Fibroblast of peridontal ligament (primary cell): ENCODE data around the gene DPEP2NB.

Experiments used
- DNase-seq: peaks from one replicate; pipeline ENCODE4 v3.0.0-alpha.2; 2010; ENCODE audit errors: extremely low read depth

DPEP2NB gene, protein sequence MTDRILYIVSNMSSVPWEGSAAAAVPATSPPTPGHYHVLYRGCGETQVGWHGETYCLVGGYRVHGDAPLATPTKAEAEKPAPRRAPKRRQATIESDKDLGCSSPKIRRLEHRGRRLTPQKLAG

DNA sequence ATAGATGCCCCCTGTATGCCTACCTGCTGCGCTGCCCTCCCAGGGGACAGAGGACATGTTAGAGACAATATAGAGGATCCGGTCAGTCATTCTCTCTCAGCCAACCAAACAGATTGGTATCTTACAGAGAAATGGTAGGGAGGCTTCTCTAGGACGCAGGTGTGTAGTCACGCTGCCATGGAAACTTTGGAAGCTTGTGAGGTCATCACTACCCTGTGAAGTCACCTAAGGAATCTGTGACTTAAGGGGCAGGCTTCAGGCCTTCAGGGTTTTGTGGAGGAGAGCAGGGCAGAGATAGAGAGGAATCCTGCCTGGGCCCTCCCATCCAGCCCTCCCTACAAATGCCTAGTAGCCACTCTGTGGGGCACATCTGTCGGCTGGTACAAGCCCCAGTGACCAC is at the start of gene DPEP2NB:
DPEP2NB (minus strand) TSS at position 231 of the 400 bp plus-strand sequence; CDS start at position 90, 141 bp downstream.
- DNase-seq: no peak

DNA sequence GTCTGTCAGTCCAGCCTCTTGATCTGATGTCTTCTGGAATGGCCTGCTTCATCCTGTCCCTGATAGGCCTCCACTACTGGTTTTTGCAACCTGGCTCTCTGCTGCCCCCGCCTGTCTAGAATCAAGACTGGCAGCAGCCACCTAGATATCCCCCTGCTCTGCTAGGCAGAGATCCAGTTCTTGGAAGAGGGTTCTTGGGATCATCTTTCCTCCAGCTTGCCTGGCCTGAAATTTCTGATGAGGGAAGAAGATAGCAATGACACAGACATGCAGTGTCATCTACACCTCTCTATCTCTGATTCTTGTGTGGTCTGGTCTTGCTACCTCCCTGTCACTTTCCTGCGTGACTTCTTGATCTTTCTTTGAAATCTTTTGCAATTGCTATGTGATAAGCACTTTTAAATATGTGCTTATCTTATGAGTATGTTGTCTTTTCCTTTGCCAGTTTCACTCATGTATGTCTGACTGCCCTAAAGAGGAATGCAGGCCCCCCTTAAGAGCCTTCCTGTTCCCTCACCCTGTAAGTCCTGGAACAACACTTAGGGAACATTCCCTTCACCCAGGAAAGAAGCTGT is 49.2 kb upstream of the DPEP2NB start:
- DNase-seq: peak; percentile 74

DNA sequence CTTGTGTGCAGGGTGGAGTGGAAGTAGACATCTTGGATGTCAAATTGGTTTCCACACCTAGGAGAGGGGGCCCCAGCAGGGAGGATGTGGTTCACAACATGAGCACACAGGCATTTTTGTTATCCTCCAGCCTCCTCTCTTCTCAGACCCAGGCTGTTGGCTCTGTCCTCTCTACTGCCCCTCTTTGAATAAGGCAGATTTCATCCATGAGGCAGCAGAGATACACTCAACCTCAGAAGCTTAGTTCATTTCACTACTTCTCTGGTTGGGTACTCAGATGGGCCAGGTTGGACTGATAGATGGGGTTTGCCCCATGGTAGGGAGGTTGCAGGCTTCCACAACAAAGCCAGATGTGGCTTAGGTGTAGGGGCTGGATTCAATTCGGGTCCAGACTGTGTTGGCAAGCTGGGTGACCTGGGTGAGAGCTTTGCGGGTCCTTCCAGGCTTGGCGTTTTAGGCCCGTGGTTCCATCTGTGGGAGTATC is 47.2 kb upstream of the DPEP2NB start:
- DNase-seq: no peak

DNA sequence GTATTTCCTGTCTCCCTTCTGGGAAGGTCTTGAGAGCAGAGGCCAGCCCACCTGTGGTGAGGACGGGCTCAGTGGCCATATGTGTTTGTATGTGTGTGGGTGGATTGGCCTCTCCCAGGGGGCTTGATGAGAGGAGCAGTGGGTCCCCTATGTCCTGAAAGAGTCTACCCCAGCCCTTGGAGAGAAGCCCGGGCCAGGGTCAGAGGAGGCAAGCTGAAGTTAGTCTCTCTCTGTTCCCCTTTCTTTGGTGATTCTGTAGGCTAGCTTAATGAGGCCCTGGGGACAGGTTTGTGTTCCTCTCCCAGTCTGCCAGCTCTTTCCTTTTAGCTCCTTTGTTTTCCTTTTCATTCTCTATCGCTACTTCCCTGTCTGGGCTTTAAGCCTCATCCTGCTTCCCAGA is 45.7 kb upstream of the DPEP2NB start:
- no peak for DNase-seq

DNA sequence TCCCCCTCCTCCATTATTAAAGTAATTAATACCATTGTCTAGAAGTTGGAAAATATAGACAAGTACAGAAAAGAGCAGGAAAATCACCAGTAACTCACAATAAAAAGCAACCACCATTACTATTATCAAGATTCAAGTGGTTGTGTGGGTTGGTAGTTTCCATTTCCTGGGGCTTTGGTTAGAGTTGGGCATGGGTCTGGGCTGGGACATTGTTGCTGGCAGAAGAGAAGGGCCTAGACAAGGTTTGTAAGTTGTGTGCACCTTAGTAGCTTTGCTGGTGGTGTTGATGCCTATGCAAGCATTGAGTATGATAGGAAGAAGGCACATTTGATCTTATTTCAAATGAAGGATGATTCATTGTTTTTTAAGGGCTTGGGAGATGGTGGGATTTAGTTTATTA is 44.1 kb upstream of the DPEP2NB start:
- no peak for DNase-seq

DNA sequence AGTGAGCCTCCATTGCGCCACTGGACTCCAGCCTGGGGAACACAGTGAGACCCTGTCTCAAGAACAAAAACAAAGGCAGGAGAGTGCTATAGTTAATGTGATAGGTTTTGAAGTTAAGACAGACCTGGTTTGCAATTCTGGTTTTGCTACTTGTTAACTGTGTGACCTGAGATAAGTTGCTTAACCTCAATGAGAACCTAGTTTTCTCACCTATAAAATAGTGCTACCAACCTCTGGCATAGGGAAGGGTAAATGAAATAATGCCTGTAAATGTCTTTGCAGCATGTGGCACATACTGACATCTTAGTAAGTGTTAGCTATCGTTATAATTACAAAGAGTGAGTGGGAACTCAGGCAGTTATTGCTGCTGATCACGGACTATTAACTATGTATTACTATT is 39.7 kb upstream of the DPEP2NB start:
- DNase-seq: no peak

DNA sequence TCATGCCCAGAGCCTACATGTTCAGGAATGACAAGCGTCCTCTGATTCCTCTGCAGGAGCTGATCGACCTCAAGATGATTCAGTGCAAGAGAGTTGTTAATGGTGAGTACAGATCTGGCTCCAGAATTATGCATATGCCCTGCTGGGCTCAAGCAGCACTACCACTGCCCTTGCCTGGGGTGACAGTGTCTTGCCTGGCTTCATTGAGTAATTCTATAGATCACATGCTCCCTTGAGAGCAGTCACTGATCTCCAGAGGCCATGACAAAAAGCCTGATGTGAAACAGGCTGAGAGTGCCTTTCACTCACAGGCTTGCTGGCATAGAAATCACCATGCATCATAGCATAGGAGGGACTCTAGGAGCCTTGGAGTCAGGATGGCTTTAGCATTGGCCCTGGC is 33.7 kb upstream of the DPEP2NB start:
- no peak for DNase-seq

DNA sequence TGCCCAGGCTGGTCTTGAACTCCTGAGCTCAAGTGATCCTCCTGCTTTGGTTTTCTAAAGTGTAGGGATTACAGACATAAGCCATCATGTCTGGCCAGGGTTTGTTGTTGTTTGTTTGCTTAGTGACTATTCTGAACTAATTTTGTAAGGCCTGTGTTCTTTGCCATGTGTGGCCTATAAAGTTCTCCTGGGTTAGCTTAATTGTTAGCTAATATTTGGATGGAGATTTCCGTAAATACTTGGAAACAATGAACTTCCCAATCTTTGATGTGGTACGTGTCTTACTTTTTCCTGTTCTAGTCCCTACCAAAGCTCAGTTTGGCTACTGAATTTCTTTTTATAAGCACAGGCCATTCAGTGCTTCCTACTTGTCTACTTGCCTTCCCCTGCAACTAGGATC is 32.3 kb upstream of the DPEP2NB start:
- DNase-seq: no peak

DNA sequence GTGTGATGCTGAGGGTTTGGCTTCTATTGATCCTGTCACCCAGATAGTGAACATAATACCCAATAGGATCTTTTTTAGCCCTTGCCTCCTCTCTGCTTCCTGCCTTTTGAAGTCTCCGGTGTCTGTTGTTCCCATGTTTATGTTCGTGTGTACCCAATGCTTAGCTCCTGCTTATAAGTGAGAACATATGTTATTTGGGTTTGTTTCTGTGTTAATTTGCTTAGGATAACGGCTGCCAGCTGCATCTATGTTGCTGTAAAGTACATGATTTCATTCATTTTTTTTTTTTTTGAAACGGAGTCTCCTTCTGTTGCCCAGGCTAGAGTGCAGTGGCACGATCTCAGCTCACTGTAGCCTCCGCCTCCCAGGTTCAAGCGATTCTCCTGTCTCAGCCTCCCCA is 30.4 kb upstream of the DPEP2NB start:
- peak; percentile 13 for DNase-seq

DNA sequence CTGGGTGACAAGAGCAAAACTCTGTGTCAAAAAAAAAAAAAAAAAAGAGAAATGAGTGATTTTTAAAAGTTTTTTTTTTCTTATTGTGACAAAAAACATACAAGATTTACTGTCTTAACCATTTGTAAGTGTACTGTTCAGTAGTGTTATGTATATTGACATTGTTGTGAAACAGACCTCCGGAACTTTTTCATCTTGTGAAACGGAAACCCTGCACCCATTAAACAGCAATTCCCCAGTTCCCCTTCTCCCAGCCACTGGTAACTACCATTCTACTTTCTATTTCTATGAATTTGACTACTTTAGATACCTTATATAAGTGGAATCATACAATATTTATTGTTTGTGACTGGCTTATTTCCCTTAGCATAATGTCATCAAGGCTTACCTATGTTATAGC is 26.1 kb upstream of the DPEP2NB start:
- no peak for DNase-seq

DNA sequence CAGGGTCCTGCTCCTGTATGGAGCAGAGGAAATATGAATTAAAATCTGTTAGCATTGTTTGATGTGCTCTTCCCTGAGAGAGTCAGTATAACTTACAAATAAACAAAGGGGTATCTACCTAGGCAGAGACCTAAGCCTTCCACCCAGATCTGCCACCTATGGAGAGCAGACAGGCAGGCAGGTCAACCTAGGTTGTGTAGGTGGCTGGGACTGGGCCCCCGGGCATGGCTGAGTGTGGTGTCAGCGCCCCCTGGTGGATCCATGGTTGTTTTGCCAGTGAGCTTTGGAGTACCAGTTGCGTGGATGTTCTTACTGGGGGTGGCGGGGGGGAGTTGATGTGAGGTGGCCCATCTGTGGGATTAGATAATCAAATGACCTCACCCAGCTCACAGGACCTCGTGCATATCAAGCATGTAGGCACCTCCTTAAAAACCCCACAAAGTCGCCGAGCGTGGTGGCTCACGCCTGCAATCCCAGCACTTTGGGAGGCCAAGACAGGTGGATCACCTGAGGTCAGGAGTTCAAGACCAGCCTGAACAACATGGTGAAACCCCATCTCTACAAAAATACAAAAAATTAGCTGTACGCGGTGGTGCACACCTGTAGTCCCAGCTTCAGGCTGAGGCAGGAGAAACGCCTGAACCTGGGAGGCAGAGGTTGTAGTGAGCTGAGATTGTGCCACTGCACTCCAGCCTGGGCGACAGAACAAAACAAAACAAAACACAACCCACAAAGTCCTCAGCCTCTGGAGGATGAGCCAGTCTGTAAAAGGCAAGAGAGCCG is 25.0 kb upstream of the DPEP2NB start:
- DNase-seq: peak; percentile 56

DNA sequence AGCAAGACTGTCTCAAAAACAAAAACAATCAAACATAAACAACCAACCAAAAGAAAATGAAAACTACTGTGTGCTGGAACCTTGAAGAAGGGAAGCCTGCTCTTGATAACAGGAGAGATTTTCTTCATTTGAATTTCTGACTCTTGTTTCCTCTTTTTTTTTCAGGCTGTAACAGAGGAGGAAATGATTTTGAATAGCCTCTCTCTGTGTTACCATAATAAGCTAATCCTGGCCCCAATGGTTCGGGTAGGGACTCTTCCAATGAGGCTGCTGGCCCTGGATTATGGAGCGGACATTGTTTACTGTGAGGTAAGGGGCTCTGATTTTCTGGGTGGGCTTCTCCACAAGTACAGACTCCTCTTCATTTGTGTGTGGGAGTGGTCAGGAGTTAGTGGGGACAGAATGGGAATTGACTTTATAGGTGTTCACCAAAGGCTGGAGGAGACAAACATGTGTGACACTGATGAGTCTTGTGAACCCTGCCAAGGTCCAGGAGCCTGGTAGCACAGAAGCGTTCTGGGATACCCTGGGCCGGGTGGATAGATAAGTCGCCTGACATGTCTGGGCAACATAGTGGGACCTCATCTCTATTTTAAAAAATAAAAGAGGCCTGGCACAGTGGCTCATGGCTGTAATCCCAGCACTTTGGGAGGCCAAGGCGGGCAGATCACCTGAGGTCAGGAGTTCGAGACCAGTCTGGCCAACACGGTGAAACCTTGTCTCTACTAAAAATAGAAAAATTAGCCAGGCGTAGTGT is 22.3 kb upstream of the DPEP2NB start:
- DNase-seq: no peak

DNA sequence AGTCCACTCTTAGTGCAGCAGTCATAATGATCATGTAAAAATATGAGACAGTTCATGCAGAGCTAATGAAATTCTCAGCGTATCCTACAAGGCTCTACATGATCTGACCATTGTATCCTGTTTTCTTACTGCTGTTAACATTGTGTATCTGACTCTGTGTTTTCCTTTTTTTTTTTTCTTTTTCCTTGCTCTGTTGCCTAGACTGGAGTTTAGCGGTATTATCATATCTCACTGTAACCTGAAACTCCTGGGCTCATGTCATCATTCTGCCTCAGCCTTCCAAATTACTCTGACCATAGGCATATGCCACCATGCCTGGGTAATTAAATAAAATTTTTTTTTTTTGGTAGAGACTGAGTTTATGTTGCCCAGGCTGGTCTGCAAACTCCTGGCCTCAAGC is 19.5 kb upstream of the DPEP2NB start:
- DNase-seq: no peak

DNA sequence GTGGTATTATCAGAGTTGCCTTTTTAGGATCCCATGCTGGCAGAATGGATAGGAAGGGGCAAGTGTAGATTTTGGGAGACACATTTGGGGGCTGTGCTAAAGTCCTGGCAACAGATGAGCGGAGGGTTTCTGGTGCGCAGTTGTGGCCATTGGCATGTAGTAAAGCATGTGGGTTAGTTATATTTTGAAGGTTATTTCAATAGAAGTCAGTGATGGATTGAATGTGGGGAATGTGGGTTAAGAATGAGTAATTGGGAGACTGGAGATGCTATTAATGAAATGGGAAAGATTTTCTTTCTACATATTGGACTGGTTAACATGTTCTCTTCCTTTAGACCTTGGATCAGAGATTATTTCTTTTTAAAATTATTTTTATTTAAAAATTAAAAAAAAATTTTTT is 17.4 kb upstream of the DPEP2NB start:
- no peak for DNase-seq

DNA sequence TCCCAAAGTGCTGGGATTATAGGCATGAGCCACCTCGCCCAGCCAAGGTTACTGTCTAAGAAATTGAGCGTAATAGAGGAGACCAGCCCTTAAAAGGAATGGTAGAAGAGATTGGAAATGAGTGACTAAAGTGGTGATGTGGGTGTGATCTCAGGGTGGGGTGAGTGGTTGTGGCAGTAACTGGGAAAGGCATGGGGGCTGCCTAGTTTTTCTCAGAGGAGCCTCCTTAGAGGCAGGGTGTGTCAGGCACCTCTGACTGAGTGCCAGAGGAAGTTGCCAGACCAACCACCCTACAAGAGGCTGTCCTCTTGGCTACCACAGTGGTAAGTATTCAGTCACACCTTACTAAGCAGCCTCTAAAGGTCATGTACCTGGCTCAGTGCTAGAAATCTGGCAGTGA is 16.2 kb upstream of the DPEP2NB start:
- DNase-seq: no peak

DNA sequence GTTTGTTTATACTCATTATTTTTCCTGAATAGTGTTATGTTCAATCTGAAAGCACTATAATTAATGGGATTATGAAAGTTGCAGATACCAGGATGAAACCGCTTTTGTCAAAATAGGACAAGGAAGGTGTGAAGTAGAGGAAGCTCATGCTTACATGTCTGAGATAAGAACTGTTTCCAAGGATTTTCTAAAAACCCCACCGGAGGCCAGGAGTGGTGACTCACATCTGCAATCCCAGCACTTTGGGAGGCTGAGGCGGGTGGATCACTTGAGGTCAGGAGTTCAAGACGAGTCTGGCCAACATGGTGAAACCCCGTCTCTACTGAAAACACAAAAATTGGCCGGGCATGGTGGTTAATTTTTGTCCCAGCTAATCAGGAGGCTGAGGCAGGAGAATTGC is 14.4 kb upstream of the DPEP2NB start:
- DNase-seq: peak; percentile 34

DNA sequence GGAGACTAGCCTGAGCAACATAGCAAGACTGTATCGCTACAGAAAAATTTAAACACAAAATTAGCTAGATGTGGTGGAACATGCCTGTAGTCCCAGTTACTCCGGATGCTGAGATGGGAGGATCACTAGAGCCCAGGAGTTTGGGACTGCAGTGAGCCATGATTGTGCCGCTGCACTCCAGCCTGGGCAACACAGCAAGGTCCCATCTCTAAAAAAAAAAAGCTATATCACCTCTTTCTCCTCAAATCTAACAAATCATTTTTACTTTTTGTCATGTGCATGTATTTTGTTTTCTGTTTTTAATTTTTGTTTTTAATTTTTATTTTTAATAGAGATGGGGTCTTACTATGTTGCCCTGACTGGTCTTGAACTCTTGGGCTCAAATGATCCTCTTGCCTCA is 13.3 kb upstream of the DPEP2NB start:
- no peak for DNase-seq

DNA sequence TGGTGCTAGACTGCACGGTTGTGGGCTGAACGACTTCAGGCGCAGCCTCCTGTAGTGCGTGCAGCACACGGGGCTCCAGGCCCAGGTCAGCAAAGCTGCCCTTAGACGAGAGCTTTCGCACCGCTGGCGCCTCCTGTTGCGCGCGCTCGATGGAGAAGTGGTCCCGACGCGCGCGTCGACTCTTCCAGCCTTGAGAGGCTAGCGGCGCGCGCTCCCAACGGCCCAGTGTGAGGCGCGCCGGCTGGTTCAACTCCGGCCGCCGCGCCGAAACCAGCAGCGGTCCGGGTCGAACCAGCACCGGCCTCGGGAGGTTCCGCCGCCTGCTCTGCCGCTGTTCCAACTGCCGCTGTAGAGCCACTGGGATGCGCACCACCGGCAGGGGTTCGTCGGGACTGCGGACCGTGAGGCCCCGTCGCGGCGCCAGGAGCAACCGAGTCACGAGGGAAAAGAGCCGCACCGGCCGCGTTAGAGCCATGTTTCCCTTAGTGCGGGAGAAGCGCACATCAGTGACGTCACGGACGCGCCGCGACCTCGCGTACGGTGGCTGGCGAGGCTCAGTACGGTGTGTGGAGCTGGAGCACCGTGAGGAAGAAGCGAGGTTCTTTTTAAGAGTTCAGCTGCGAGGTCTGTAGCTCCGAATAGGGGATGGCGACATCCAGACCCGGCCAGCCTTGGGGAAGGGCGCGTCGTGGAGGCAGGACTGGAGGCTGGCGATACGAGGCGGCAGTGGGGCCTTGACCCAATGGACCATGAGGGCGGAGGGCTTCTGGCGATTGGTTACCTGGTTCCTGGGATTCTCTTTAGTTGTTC is 7.2 kb upstream of the DPEP2NB start, which contains the start of the genes DDX28 and DUS2:
DDX28 (minus strand) TSS at position 505 of the 810 bp plus-strand sequence; CDS start at position 475, 30 bp downstream.
DUS2 (plus strand) TSS at position 557 of the 810 bp plus-strand sequence. CDS start 14,740 bp downstream, outside the sequence.
- DNase-seq: peak; percentile 93

DNA sequence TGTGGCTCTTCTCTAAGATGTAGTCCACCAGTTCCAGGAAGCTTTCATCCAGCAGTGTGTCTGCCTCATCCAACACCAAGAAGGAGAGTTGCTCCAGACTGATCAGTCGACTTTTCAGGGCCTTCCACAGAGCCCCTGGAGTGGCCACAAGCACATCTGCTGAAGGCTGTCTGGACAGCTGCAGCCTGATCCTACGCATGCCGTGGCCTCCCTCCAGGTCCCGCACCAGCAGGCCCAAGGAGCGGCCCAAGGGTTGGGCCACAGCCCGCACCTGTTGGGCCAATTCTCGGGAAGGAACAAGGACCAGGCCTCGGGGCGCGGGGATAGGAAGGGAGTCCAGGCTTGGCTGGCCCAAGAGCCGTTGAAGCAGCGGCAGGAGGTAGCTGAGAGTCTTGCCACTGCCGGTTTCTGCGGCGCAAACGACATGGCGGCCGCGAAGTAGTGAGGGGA is 6.6 kb upstream of the DPEP2NB start:
- no peak for DNase-seq

DNA sequence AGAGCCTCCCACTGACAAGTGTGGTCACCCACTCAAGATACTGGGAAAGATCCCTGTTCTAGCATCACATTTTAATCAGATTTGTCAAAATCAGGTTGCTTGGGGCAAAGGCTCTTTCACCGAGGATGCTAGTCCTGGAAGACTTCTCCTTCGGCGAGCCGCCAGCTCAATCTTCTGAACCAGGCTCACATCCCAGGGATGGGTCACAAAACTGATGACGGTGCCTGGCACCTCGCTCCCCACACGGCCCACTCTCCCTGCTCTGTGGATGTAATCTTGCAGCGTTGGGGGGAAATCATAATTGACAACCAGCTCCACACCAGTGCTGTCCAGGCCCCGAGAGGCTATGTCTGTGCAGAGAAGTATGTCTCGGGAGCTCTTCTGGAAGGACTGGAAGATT is 5.8 kb upstream of the DPEP2NB start:
- DNase-seq: no peak

DNA sequence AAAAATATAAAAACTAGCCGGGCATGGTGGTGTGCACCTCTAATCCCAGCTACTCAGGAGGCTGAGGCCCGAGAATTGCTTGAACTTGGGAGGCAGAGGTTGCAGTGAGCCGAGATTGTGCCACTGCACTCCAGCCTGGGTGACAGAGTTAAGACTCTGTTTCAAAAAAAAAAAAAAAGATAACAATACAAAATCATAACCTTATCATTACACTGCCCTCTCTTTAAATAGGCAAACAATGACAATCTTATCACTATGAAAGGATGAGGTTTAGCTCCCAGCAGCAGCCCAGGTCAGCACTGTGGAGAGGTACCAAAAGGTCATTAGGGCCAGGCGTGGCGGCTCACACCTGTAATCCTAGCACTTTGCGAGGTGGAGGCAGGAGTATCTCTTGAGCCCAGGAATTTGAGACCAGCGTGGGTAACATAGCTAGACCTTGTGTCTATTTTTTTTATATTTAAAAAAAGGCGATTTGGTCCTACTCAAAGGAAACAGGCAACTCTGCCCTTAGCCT is 3.5 kb upstream of the DPEP2NB start:
- no peak for DNase-seq
